HL-60 (cell line): ENCODE measurements around the gene VPS41.

Experiments
- DNase-seq, 2 experiments: peaks; one replicate each; pipeline ENCODE4 v3.0.0-alpha.2; 2010 to 2020; ENCODE audit warnings: low read depth in 1 of 2, low spot score in 1 of 2
- H3K27ac ChIP-seq: fragments of 250-450 bp; sonication (Bioruptor Pico); replicated peaks from 2 replicates; pipeline ENCODE4 v1.5.1; 2020; ENCODE audit warnings: mild to moderate bottlenecking, moderate library complexity
- H3K27me3 ChIP-seq: fragments of 250-450 bp; sonication (Bioruptor Pico); 2 replicates; pipeline ENCODE4 v1.5.1; 2021; ENCODE audit warnings: mild to moderate bottlenecking, moderate library complexity; ENCODE audit not compliant: insufficient read depth, poor library complexity, severe bottlenecking
- H3K4me3 ChIP-seq: replicated peaks from 2 replicates; pipeline ENCODE4 v1.5.1; 2011; ENCODE audit warnings: mild to moderate bottlenecking, control low read depth, low read length; ENCODE audit not compliant: insufficient read depth
- CTCF ChIP-seq: IDR thresholded peaks from one replicate; pipeline ENCODE4 v1.5.1; 2011; ENCODE audit warnings: low read length, control low read depth, inconsistent platforms; ENCODE audit not compliant: insufficient read depth
- GABPA ChIP-seq: IDR thresholded peaks from 2 replicates; pipeline ENCODE4 v1.6.1; 2012; ENCODE audit warnings: low read depth
- POLR2AphosphoS5 ChIP-seq: IDR thresholded peaks from 2 replicates; pipeline ENCODE4 v1.6.1; 2012; ENCODE audit warnings: low read depth
- REST ChIP-seq: IDR thresholded peaks from 2 replicates; pipeline ENCODE4 v1.6.1; 2012; ENCODE audit warnings: low read depth; ENCODE audit not compliant: insufficient replicate concordance
- SPI1 ChIP-seq: IDR thresholded peaks from 2 replicates; pipeline ENCODE4 v1.6.1; 2012; ENCODE audit warnings: low read depth, mild to moderate bottlenecking, borderline replicate concordance

Gene VPS41

DNA sequence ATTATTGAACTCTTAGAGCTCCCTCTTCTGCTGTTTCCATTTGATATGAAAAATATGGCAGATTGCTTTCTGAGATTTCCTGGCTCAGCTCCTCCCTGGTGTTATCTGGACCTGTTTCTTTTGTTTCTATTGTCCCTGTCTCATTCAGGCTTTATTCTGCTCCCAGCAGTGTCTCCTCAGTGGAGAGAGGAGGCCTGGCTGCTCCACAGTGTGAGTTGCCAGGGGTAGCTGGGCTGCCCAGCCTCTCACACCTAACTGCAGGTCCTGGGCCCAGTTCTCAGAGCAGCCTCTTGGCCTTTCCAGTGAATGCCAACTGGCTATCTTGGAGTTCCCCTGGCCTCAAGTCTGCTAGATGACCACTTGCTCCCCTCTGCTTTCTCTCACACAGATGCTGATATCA, 127.0 kb downstream of the VPS41 start:
- no peak for TF ChIP-seq GABPA
- no peak for TF ChIP-seq REST
- TF ChIP-seq SPI1: no peak
- TF ChIP-seq CTCF: no peak
- no peak for TF ChIP-seq POLR2AphosphoS5
- no peak for DNase-seq
- Histone ChIP-seq H3K4me3 (no peak overlapping the region), H3K27me3 (no peaks in the 10 kb centered on the region), H3K27ac (no peak overlapping the region)

DNA sequence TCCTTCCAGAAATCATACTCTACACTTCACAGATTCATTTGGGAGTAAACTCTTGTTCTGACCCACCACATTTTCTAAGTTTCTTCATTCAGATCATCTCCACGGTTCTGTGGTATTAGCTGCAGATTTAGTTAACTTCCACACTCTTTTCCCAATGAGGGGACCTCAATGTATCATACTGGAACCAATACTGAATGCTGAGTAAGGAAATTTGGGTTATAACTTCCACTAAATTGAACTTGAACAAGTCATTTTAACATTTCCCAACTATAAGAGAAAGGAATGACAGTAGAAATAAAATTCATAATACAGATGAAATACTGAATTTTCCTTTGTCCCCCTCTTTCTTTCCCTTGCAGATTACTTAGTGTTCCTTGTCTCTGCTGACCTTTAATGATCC, 131.4 kb downstream of the VPS41 start:
- H3K4me3 ChIP-seq: no peak overlapping the region
- no peak for DNase-seq
- H3K27ac ChIP-seq: no peak overlapping the region
- TF ChIP-seq CTCF (no peak), SPI1 (no peak), REST (no peak), POLR2AphosphoS5 (no peak), GABPA (no peak)
- no peaks in the 10 kb centered on the region for H3K27me3 ChIP-seq

DNA sequence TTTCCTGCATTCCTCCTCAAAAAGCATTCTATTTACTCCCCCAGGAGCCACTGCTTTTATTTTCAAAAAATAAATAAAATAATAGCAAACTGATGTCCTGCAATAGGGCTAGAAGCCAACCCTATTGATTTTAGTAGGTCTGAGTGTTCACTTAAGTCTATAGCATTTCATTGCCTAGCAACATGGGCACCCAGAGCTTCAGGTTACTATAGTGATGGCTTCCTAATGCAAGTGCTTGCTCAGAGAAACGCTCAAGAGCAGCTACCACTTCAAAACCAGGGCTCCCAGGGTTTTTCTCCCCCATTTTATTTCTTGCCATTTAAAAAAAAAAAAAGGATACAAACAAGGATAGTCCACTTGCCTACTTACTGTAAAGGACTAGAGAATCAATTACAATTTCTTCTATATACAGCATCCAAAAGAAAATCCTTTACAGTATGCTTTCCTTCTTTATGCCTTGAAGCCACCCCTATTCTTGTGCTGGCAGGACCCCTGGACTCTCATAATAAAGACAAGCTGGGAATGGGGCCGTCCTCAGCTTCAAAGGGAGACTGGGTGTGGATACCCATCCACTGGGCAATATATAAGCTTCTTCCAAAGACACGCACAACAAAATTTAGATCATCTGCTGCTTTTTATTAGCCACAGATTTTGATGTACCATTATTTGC, 133.3 kb downstream of the VPS41 start:
- no peak overlapping the region for H3K27ac ChIP-seq
- TF ChIP-seq GABPA: no peak
- TF ChIP-seq REST: no peak
- TF ChIP-seq SPI1: no peak
- no peak for TF ChIP-seq CTCF
- TF ChIP-seq POLR2AphosphoS5: no peak
- no peak for DNase-seq
- H3K4me3 ChIP-seq: no peak overlapping the region
- H3K27me3 ChIP-seq: no peaks in the 10 kb centered on the region
